ENCODE results near the gene CNST.
"Not testable (repeated sequence)": the region's sequence is repeated elsewhere in the genome, so short reads cannot be mapped to it uniquely, and the experiment has no call there.

CNST gene

GRCh38 chr1:246587032-246587431 lies 20.8 kb downstream of the CNST start:
- no peak for DNase-seq

DNA sequence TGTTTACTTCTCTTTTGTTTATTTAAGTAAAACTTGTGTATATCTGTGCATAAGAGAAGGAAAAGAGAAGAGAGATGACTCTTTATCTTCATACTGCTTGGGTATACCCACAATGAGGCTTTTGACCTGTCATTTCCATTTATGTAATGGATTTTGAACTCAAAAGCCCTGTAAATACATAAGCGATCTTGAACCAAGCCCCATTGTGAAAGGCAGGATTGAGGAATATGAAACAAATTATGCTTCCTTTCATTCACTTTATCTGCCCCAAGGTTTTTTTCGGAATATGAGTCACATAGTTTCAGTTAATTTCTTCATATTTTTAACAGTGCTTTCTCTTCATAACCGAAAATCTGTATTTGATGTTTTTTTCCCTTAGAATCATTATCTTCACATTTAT lies 21.4 kb downstream of the CNST start:
- no peak for DNase-seq

GRCh38 chr1:246588159-246588721 lies 22.0 kb downstream of the CNST start:
- no peak for DNase-seq

DNA sequence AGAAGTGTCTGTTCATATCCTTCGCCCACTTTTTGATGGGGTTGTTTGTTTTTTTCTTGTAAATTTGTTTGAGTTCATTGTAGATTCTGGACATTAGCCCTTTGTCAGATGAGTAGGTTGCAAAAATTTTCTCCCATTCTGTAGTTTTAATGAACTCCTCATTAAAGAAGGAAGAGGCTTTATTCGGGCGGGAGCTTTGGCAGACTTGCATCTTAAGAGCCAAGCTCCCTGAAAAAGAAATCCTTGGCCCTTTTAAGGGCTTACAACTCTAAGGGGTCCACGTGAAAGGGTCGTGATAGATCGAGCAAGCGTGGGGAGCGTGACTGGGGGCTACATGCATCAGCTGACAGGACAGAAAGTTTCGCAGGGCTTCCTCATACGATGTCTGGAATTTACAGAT lies 23.7 kb downstream of the CNST start:
- not testable (repeated sequence) for DNase-seq

DNA sequence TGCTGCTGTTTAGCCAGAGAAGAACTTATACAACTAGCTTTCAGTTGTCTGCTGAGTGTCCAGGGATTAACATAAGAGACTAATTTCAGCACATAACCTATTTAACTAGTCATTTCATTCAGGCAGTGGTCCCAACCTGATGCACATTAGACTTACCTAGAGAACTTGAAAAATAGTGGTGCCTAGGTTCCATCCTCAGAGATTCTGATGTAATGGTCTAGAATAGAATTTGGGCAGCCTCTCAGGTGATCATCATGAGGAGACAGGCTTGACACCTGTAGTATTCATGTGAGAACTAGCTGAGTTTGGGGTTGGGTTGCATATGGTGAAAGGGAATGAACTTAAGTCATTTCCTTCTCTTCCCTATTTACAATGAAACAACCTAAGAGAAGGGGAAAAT lies 24.8 kb downstream of the CNST start:
- DNase-seq, result no peak

DNA sequence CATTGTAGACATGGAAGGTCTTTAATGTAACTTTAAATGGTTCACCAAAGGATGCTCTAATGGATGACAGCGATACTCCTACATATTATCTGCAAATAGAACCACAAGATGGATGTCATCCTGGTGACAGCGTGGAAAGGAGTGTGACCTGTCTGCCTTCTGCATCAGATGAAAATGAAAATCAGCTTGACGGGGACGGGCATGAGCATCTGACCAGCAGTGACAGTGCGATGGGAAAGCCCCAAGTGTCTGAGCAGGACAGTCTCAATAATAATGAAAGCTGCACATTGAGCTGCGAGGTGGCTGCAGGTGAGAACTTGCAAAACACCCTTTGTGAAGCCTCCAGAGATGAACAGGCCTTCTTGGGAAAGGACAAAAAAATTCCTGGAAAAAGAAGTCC lies 25.2 kb downstream of the CNST start:
- no peak for DNase-seq

DNA sequence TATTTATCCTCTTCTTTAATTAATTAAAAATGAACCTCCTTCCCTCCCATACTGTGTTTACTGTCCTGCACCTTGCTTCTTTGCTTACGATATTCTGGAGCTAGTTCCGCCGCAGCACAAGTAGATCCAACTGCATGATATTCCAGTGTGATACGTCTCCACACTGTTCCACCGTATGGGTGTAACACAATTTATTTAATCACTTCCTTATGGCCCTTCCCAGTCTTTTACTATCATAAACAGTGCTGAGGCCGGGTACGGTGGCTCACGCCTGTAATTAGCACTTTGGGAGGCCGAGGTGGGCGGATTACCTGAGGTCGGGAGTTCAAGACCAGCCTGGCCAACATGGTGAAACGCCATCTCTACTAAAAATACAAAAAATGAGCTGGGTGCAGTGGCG lies 25.7 kb downstream of the CNST start:
- no peak for DNase-seq

DNA sequence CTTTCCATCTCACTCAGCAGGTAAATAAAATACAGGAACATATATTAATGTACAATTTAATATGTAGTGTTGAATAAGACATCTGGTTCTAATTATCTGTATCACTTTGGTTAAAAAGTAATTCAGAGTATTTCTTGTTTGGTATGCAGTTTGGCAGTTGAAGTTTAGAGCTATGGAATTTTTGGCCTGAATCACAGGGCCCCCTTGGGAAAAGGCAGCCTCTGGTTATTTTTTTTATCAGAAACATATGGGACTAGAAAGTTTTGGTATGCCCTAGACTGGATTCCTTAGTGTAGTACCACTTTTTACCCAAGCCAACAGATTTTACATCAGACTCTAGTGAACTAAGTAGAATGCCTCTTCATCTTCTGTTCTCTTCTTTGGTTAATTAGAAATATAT lies 26.4 kb downstream of the CNST start:
- DNase-seq, result no peak

- no peak for DNase-seq
Measured at GRCh38 chr1:246595146-246595545, 28.9 kb downstream of the CNST start.

DNA sequence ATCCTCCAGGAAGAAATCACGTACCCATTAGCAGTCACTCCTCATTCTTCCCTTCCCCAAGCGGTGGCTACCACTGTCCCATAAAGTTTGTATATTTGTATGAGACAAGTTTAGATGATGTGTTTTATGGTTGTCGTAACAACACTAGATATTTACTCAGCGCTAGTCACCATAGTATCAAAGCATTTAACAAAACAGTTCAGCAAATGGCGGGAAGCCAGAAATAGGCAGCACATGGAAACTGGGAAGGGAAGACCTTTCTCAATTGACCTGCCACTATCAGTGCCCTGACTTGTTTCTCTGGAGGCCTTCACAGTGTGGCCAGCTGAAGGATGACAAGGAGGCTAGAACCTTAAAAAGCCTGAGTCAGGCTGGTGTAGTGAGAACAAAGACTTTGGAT lies 31.1 kb downstream of the CNST start:
- DNase-seq, result no peak

- DNase-seq, result no peak
Measured at GRCh38 chr1:246597971-246598370, 31.7 kb downstream of the CNST start.

DNA sequence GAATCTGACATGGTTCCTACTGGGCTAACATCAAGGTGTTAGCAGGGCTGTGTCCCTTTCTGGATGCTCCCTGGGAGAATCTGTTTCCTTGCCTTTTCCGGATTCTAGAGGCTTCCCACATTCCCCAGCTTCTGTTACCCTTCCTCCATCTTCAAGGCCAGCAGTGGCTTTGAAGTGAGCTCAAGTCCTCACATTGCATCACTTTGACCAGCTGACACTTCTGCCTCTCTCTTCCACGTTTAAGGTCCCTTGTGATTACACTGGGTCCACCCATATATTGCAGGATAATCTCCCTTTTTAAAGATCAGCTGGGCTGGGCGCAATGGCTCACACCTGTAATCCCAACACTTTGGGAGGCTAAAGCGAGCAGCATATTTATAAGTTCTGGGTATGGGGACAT lies 33.1 kb downstream of the CNST start:
- DNase-seq, result no peak

- no peak for DNase-seq
Measured at GRCh38 chr1:246600579-246600978, 34.3 kb downstream of the CNST start.

- no peak for DNase-seq
Measured at GRCh38 chr1:246602194-246602593, 35.9 kb downstream of the CNST start.

DNA sequence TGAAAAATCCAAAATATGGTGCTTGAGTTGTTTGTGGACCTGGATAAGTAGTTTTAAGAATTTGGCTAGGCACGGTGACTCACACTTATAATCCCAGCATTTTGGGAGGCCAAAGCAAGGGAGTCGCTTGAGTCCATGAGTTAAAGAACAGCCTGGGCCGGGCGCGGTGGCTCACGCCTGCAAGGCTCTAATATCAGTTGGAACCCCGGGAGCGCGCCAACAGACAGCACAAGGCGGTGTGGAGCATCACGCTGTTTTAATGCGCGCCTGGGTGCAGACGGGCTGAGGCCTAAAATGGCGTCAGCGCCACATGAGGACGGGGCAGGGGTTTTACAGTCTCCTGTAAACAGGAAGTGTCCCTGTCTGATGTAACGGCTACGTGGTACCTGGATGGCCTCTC lies 39.0 kb downstream of the CNST start:
- not testable (repeated sequence) for DNase-seq

GRCh38 chr1:246607462-246607861 lies 41.2 kb downstream of the CNST start:
- DNase-seq, result no peak

DNA sequence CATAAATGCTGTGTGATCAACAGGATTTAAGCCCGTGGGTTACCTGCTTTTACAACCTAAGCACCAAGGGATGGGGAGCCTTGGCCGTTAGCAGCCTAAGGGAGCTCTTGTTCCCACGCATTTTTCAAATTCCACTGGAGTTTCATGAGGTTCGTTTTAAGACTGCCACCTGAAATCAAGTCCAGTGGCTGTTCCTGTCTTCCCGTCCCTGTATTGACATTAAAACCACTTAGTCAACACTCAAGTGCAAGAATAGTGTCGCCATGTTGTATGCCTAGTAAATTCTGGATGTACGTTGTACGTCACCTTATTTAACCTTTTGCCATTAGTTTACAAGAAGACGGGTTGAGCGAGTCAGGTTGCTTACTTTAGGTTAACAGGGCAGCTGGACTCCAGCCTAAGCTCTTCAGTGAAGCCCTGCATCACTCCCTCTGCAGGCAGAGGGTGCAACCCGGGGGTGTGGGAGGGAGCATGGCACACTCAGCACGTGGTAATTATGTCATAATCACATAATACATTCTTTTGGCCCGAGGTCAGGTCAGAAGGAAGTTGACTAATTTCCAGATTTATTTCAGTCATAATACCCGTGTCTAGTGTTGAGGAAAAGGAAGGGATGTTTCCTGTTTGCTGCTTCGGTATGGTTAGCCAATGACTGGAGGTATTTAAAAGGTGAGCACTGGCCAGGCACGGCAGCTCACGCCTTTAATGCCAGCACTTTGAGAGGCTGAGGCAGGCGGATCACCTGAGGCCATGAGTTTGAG lies 42.5 kb downstream of the CNST start:
- no peak for DNase-seq

- no peak for DNase-seq
Measured at GRCh38 chr1:246609632-246610031, 43.4 kb downstream of the CNST start.

DNA sequence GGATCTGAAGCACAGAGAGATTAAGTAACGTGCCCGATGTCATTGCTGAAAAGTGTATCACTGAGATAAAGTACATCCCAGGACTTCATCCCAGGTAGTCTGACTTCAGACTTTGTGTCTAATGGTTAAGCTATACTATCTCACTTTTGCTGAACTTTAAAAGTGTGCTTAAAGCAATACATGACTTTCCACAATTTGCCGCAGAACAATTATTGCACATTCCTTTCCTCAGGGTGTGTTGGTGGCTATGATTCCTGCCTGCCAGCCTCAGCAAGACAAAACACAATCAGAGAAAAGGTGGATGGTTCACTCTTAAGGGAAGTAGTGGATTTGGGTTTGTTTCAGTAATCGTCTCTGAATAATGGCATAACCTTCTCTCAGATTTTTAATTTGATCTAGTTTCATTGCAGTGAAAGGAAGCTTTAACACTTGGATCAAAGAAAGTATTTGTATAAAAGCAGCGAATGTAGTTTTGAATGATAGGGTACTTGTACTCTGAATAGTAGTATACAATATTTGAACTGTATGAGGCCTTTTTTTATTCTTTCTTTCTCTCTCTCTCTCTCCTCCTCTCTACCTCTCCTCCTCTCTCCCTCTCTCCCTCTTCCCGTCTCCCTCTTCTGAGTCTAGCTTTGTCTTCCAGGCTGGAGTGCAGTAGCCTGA lies 47.0 kb downstream of the CNST start:
- no peak for DNase-seq

- DNase-seq, result no peak
Measured at GRCh38 chr1:246617156-246617555, 50.9 kb downstream of the CNST start.

- DNase-seq, result no peak
Measured at GRCh38 chr1:246617768-246618167, 51.5 kb downstream of the CNST start.

GRCh38 chr1:246618240-246618808 lies 52.1 kb downstream of the CNST start:
- DNase-seq, result no peak

GRCh38 chr1:246622035-246622652 lies 55.9 kb downstream of the CNST start:
- DNase-seq, result no peak

GRCh38 chr1:246624091-246624490 lies 57.8 kb downstream of the CNST start:
- DNase-seq, result no peak

All from NCI-H1436 (cell line).